GM18505 (cell line): Measurements from ENCODE around the gene CD44.

Experiments used
- ATAC-seq: cut with Tn5 transposase; IDR thresholded peaks from one replicate; pipeline ENCODE4 v1.9.1; 2021; ENCODE audit not compliant: unreplicated experiment
- POLR2A ChIP-seq: IDR thresholded peaks from 4 replicates; pipeline ENCODE4 v1.6.1; 2011; ENCODE audit warnings: borderline replicate concordance; ENCODE audit not compliant: insufficient read depth, insufficient read length; ENCODE audit errors: extremely low read depth

CD44 gene

DNA sequence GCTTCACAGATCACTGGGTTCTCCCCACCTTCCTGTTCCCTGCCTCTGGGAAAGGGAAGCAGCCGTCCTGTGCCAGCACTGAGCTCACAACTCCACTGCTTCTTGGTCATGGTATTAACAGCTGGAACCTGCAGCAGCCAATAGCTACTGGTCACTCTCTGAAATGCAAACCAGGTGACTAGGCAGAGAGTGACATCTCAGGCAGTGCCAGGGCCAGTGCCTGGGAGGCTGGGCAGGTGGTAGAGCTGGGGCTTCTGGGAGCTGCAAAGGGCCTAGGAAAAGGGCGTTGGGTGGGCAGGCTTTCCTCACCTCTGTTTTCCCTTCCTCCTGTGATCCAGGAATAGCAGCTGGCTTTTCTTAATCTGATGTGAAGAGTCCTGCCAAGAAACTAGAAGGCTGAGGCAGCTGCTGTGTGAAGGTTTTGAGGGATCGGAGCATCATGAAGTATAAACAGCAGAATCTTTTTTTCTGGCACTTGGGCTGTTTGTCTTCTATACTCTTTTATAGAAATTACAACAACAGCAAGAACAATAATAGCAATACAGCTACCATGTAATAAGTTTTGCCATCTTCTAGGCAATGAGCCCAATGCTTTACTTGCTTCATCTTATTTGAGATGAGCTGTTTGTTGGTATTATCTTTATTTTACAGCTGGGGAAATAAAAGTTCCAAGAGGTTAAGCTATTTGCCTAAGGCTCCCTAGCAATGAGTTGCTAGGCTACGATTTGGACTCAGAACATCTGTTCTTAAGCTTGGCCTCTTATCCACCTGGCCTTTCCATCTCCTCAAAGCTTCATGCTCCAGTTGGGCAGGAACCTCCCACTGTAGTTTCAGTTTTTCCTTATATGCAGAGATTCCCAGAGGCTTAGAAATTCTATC, 22.0 kb upstream of the CD44 start:
- ATAC-seq, result no peak
- no peak for TF ChIP-seq POLR2A

DNA sequence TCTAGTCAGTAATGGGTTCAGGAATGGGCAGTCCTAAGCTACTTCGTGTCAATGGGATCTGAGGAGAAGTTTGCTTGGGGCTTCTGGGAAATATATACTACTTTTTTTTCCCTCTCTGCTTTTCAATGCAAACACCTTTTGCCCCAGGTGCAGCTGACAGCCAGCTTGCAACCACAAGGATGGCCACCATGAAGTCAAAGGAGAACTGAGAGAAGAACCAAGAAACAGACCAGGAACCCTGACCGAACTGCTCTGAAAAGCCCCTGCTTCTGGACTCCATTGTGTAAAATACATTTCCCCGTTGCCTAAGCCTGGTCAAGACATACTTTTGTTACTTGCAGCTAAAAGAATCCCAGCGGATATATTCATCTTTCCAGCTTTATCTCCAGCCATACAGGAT, 20.1 kb upstream of the CD44 start:
- ATAC-seq, result peak; percentile 73
- TF ChIP-seq POLR2A, result no peak

- no peak for ATAC-seq
- no peak for TF ChIP-seq POLR2A
These were observed 17.6 kb upstream of the CD44 start for GRCh38 chr11:35121326-35121865.

GRCh38 chr11:35122308-35122707, 16.7 kb upstream of the CD44 start:
- ATAC-seq, result no peak
- TF ChIP-seq POLR2A, result no peak

GRCh38 chr11:35126000-35126878, 12.7 kb upstream of the CD44 start:
- TF ChIP-seq POLR2A, result peak; percentile 27
- peak; percentile 55 for ATAC-seq

DNA sequence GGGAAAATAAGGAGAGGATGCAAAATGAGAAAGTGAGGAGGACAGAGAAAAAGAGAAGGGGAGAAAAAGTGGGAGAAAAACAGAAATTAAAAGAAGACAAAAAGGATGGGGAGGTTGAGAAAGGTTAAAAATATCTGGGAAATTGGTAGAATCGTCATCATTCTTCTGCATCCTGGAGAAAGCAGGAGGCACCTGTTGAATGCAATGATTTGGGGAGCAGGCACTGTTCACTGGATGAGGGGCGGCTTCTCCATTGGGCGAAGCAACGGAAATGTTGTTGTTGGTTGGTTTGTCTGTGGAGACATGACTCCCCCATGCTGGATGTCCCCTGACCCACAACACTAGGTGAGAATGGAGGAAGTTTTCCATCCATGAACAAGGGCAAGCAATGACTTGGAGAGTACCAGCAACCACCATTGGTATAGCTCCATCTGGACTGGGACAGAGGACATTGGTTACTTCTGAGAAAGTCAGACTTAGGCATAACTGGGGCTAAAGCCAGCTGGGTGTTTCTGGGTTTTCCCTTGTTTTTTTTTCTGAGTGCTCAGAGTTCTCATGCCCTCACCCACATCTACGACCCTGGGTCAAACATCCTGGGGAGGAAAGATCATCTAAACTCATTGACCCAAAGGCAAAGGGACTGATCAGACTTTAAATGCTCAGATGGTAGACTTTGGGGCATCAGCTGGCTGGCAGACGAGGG, 11.9 kb upstream of the CD44 start:
- ATAC-seq, result no peak
- TF ChIP-seq POLR2A, result peak; percentile 49

- no peak for ATAC-seq
- no peak for TF ChIP-seq POLR2A
These were observed 11.4 kb upstream of the CD44 start for GRCh38 chr11:35127619-35128018.

DNA sequence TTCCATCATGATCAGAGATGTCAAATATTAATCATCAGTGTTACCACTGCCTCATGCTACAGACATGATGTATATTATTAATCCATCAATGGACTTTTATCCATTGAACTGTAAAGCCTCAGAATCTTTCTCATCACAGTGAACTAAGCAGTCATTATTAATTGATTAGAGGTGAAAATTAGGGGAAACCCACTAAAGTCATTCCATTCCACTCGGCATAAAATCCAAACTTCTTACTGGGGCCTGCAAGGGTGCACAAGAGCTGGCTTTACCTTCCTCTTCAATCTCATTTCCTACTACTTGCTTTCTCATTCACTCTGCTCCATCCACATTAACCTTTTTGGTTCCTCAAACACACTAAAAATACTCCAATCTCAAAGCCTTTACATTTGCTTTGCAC, 7.9 kb upstream of the CD44 start:
- no peak for TF ChIP-seq POLR2A
- no peak for ATAC-seq

DNA sequence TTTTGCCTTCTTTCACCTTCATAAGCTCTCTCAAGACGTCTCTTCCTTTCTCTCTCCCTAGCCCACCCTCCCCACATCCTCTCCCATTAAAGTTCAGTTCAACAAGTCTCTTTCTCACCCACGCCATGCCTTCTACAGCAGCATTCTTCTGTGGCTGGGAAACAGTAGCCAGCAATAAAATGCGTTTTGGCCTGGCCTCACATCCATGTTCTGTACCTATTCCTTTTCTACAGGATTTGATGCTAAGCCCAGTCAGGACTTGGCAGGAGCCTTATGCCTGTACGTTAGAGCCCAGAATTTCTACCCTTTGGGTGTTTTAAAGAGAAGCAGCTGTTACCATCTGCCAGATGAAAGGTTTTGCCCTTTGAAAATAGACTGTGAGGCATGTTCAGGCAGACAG, 7.1 kb upstream of the CD44 start:
- no peak for ATAC-seq
- TF ChIP-seq POLR2A, result no peak

- TF ChIP-seq POLR2A, result no peak
- ATAC-seq, result no peak
These were observed 5.3 kb upstream of the CD44 start for GRCh38 chr11:35133656-35134055.

GRCh38 chr11:35134403-35135148, 4.4 kb upstream of the CD44 start:
- TF ChIP-seq POLR2A, result no peak
- no peak for ATAC-seq

- no peak for TF ChIP-seq POLR2A
- ATAC-seq, result no peak
These were observed 3.7 kb upstream of the CD44 start for GRCh38 chr11:35135222-35135621.
